Neural cell (in vitro differentiated cells): ENCODE results near the gene VSIG2.

Source experiments
- EP300 ChIP-seq: fragments of 450-650 bp; conservative IDR thresholded peaks from 2 replicates; pipeline ENCODE4 v1.6.1; 2014; ENCODE audit warnings: antibody characterized with exemption, mild to moderate bottlenecking, moderate library complexity; ENCODE audit not compliant: poor library complexity, severe bottlenecking
- EZH2 ChIP-seq: fragments of 200-600, 300-800 bp; shearing (Covaris generic), sonication (generic); IDR thresholded peaks from 2 replicates; pipeline ENCODE4 v1.6.1; 2014; ENCODE audit warnings: antibody characterized with exemption, low read length, borderline replicate concordance, mild to moderate bottlenecking; ENCODE audit not compliant: insufficient read depth, poor library complexity, severe bottlenecking

GRCh38 chr11:124762105-124762623, 10.1 kb upstream of the VSIG2 start, which contains the start of gene ESAM:
- TF ChIP-seq EZH2 = no peak
- no peak for TF ChIP-seq EP300
